Spleen (tissue), 7 donors: ENCODE results near the gene KCNAB2.

Experiments
- CTCF ChIP-seq, 11 experiments: fragments of 200-600 bp in 7 of 11; fragments of 450-650 bp in 4 of 11; sonication (generic) in 4 of 11; IDR thresholded peaks in 8 of 11; conservative IDR thresholded peaks in 3 of 11; 1 replicate in 7 of 11; 2 replicates in 4 of 11; pipeline versions ENCODE4 v1.4.0 to v1.8.0; 2016 to 2021; ENCODE audit warnings: antibody characterized with exemption in 11 of 11, inconsistent platforms in 4 of 11, mild to moderate bottlenecking in 1 of 11
- POLR2A ChIP-seq, 3 donors: fragments of 450-650 bp; IDR thresholded peaks; one replicate each; pipeline ENCODE4 v1.5.1; 2017; ENCODE audit warnings: antibody characterized with exemption in 3 of 3, mild to moderate bottlenecking in 1 of 3
- POLR2AphosphoS5 ChIP-seq, 3 donors: sonication (generic); formaldehyde crosslinking; IDR thresholded peaks; one replicate each; pipeline ENCODE4 v1.5.1; 2017; ENCODE audit warnings: antibody characterized with exemption in 3 of 3
- donor health status: DM: no; HTN: no; CAD: no; lungs with moderate emphysema.
- donor health status: DM: no; HTN: no; CAD: no.
- donor health status: DM: no; HTN: no; CAD: no.

- TF ChIP-seq CTCF (IDR thresholded peaks at IDR 0.05 in 8 of 11, conservative IDR thresholded peaks at IDR 0.05 in 3 of 11) (no peak), POLR2A (IDR thresholded peaks at IDR 0.05) (no peak), POLR2AphosphoS5 (IDR thresholded peaks at IDR 0.05) (no peak)
Measured at GRCh38 chr1:6121651-6122370, 76.1 kb downstream of the KCNAB2 start.
